Heart right ventricle (tissue), 16 donors: ENCODE data around the gene ULK4. TPM values are rescaled to one million over a fixed set of nuclear protein-coding genes. Genes with fewer than 3 reads are reported as not detected.

Source experiments
- ATAC-seq, 8 donors: fragments of 200-7000 bp; cut with Tn5 transposase; one replicate each; pipeline ENCODE4 v1.9.1; 2020; ENCODE audit warnings: mild to moderate bottlenecking in 8 of 8, moderate library complexity in 8 of 8, moderate number of reproducible peaks in 1 of 8
- DNase-seq, 2 donors: peaks; one replicate each; pipeline ENCODE4 v3.0.0-alpha.2; 2020
- H3K27ac ChIP-seq, 10 donors: fragments of 200-600 bp; sonication (generic) in 2 of 10; one replicate each; pipeline versions ENCODE4 v1.5.0 to v1.8.0; 2020 to 2022; ENCODE audit warnings: mild to moderate bottlenecking in 3 of 10
- H3K27me3 ChIP-seq, 7 donors: fragments of 200-600 bp; one replicate each; pipeline ENCODE4 v1.8.0; 2021 to 2022; ENCODE audit warnings: mild to moderate bottlenecking in 2 of 7
- H3K36me3 ChIP-seq, 9 donors: fragments of 200-600 bp; sonication (generic) in 1 of 9; one replicate each; pipeline versions ENCODE4 v1.5.0 to v1.8.0; 2020 to 2022; ENCODE audit warnings: mild to moderate bottlenecking in 2 of 9
- H3K4me1 ChIP-seq, 9 donors: fragments of 200-600 bp; sonication (generic) in 1 of 9; one replicate each; pipeline versions ENCODE4 v1.5.0 to v1.8.0; 2020 to 2022; ENCODE audit warnings: mild to moderate bottlenecking in 4 of 9
- H3K4me3 ChIP-seq, 10 donors: fragments of 200-600 bp; sonication (generic) in 2 of 10; one replicate each; pipeline versions ENCODE4 v1.5.0 to v1.8.0; 2020 to 2022; ENCODE audit warnings: mild to moderate bottlenecking in 7 of 10, moderate library complexity in 2 of 10
- H3K9me3 ChIP-seq, 11 donors: fragments of 200-600 bp in 10 of 11; sonication (generic) in 2 of 11; one replicate each; pipeline versions ENCODE4 v1.5.0 to v1.8.0; 2013 to 2022; ENCODE audit warnings: mild to moderate bottlenecking in 2 of 11, control low read depth in 1 of 11, moderate library complexity in 1 of 11
- WGBS, 2 donors: extraction: QIAGEN DNeasy Blood & Tissue Kit; methylation state at CpG; one replicate each; pipeline ENCODE4 v1.1.7; 2013; ENCODE audit warnings: inconsistent platforms in 1 of 2; 5-methylcytosine and 5-hydroxymethylcytosine counted together
- intact Hi-C, 10 donors: fragments of 100-400 bp; cut with DNase I; formaldehyde crosslinking; loops; one replicate each; pipeline versions ENCODE4 v1.11.1 to v1.14.2; 2022
- polyA plus RNA-seq, 2 donors: library from polyadenylated mRNA; stranded (reverse); fragments of 200-250 nt; gene quantifications; one replicate each; pipeline ENCODE4 v1.2.3, GENCODE V29; 2013
- total RNA-seq, 10 donors: library from RNA; stranded (reverse); fragmentation: NEBNext Ultra II Directional in 3 of 10; extraction: Animal tissue kit (Norgen Biotek cat#: 25700) in 3 of 10; gene quantifications; one replicate each; pipeline versions ENCODE4 v1.2.1 to v1.2.4, GENCODE V29; 2021 to 2023
- TF ChIP-seq, protein P1 (sequence below), 9 donors: fragments of 200-600 bp; sonication (generic) in 2 of 9; IDR thresholded peaks; one replicate each; pipeline versions ENCODE4 v1.5.0 to v1.8.0; 2021 to 2022; ENCODE audit warnings: antibody characterized with exemption in 9 of 9, mild to moderate bottlenecking in 5 of 9, moderate library complexity in 1 of 9
- donor health status: Arrhythmogenic right ventricular cardiomyopathy.
- donor health status: ischemic (EF 13 %, LVEDD 7.1; RV severe dilation, severe dysfunction).
- donor health status: healthy with polysubstance abuse.
- donor health status: DM: no; HTN: yes; CAD: no.
- donor health status: DM: no; HTN: no; CAD: no.
- donor health status: ischemic (EF 25% LVEDD 6.9; RV normal size, moderate dysfunction).
- donor health status: ischemic (EF 25% LVEDD 5.7; RV mildly dilated, moderate dysfunction).
- donor health status: healthy.
- donor health status: DM: yes; HTN: yes; CAD: no.
- donor health status: Ischemic cardiomyopathy.
- donor health status: ischemic (EF 35%, LVEDD 5.7; RV mildly dilated, moderate dysfunction).
- donor health status: nonischemic (EF 11% LVEDD 7.7; RV severe dilation, severe dysfunction).
- donor health status: DM: yes; HTN: yes; CAD: no.
- donor health status: PGD.
- donor health status: ischemic (EF 29% LVEDD 5.4; RV normal size, mild dysfunction).
- donor health status: nonischemic (EF 23%, LVEDD 6.1; RV moderate dilation, normal function).

Gene ULK4
- total and polyA plus RNA-seq, 12 donors: 1.4 to 11.4 (median 2.6) TPM

DNA sequence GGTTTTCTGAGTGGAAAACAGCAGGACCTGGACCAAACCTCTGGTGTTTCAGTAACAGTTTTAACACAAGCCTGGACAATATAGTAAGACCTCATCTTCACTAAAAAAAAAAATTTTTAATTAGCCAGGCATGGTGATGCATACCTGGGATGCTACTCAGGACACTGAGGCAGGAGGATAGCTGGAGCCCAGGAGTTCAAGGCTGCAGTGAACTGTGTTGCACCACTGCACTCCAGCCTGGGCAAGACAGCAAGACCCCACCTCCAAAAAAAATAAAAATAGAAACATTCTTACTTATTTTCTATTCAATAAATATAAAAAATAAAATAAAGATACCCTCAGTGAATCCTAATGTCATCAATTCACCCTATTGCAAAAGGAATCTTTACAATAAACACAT is 21.5 kb downstream of the ULK4 start:
- no peak for DNase-seq
- Histone ChIP-seq H3K4me1 (no peaks in the 10 kb centered on the region), H3K27ac (no peak overlapping the region), H3K9me3 (no peaks in the 10 kb centered on the region), H3K27me3 (no peaks in the 10 kb centered on the region), H3K36me3 (no peaks in the 10 kb centered on the region), H3K4me3 (no peak overlapping the region)
- TF ChIP-seq, protein P1, sequence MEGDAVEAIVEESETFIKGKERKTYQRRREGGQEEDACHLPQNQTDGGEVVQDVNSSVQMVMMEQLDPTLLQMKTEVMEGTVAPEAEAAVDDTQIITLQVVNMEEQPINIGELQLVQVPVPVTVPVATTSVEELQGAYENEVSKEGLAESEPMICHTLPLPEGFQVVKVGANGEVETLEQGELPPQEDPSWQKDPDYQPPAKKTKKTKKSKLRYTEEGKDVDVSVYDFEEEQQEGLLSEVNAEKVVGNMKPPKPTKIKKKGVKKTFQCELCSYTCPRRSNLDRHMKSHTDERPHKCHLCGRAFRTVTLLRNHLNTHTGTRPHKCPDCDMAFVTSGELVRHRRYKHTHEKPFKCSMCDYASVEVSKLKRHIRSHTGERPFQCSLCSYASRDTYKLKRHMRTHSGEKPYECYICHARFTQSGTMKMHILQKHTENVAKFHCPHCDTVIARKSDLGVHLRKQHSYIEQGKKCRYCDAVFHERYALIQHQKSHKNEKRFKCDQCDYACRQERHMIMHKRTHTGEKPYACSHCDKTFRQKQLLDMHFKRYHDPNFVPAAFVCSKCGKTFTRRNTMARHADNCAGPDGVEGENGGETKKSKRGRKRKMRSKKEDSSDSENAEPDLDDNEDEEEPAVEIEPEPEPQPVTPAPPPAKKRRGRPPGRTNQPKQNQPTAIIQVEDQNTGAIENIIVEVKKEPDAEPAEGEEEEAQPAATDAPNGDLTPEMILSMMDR (IDR thresholded peaks at IDR 0.05): no peak
- no peak for ATAC-seq
- intact Hi-C loops: no loop called here

DNA sequence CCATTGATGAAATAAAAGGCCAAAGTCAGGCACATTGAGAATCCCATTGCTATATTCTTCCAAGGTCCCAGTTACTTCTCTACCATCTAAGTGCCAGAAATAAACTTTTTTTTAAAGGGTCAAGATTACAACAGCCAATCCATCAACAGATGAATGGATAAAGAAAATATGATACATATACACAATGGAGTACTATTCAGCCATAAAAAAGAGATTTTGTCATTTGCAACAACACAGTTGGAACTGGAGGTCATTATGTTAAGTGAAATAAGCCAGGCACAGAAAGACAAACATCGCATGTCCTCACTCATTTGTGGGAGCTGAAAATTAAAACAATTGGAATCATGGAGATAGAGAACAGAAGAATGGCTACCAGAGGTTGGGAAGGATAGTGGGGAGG is 25.5 kb downstream of the ULK4 start:
- Histone ChIP-seq H3K9me3 (no peaks in the 10 kb centered on the region), H3K27ac (no peak overlapping the region), H3K4me1 (peaks cover 0 to 7% (median 0%) of the 10 kb centered on the region in 9 donors), H3K36me3 (no peaks in the 10 kb centered on the region), H3K27me3 (no peaks in the 10 kb centered on the region), H3K4me3 (no peak overlapping the region)
- TF ChIP-seq, protein P1 (IDR thresholded peaks at IDR 0.05): no peak
- intact Hi-C loops: no loop called here
- no peak for ATAC-seq
- WGBS, 2 donors: 98% methylated on average over 1 of the region's 1 CpG
- DNase-seq: no peak

DNA sequence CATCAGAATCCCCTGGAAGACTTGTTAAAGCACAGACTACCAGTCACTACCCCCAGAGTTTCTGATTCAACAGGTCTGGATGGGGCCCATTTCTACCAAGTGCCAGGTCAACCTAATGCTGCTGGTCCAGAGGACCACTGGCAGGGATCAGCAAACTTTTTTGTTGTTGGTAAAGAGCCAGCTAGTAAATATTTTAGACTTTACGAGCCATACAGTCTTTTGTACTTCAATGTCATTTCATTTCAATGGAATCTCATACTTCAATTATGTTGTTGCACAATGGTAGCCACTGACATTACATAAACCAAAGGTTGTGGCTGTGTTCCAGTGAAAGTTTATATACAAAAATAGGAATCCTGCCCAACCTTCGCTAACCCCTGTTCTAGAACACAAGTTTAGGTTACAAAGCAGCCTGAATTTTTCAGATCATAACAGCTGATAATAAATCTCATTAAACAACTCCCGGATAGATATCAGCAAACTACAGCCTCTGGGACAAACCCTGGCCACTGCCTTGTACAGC is 28.7 kb downstream of the ULK4 start:
- peaks cover 0 to 7% (median 0%) of the 10 kb centered on the region in 11 donors for H3K9me3 ChIP-seq
- 69 to 73% methylated on average over 3 of the region's 3 CpGs for WGBS, 2 donors
- H3K27me3 ChIP-seq: no peaks in the 10 kb centered on the region
- peak in 4 of 8 donors; percentile 42 to 78 (median 60) for ATAC-seq
- TF ChIP-seq, protein P1 (IDR thresholded peaks at IDR 0.05): no peak
- H3K4me3 ChIP-seq: no peak overlapping the region
- no peak for DNase-seq
- intact Hi-C loops: no loop called here
- H3K27ac ChIP-seq: no peak overlapping the region
- peaks cover 0 to 7% (median 0%) of the 10 kb centered on the region in 9 donors for H3K4me1 ChIP-seq
- peaks cover 0 to 5% (median 0%) of the 10 kb centered on the region in 9 donors for H3K36me3 ChIP-seq

DNA sequence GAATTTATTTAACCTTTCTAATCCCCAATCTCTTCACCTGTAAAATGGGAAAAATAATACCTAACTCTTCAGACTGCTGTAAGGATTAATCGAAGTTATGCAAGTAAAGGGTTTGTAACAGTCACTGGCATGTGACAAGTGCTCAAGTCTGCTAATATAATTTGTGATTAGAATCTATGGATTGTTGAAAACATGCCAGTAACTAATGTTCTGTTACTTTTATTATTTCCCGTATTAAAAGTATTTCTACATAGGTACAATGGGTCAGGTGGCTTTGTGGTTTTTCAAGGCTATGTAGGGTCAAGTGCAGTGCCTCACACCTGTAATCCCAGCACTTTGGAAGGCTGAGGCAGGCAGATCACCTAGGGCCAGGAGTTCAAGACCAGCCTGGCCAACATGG is 29.4 kb downstream of the ULK4 start:
- TF ChIP-seq, protein P1 (IDR thresholded peaks at IDR 0.05): no peak
- peaks cover 0 to 7% (median 0%) of the 10 kb centered on the region in 9 donors for H3K4me1 ChIP-seq
- peak overlapping the region in 1 of 10 donors; percentile 24 for H3K27ac ChIP-seq
- H3K4me3 ChIP-seq: no peak overlapping the region
- intact Hi-C loops: no loop called here
- DNase-seq: no peak
- H3K36me3 ChIP-seq: peaks cover 0 to 5% (median 0%) of the 10 kb centered on the region in 9 donors
- no peaks in the 10 kb centered on the region for H3K27me3 ChIP-seq
- peaks cover 0 to 7% (median 0%) of the 10 kb centered on the region in 11 donors for H3K9me3 ChIP-seq
- WGBS, 2 donors: 64 to 84% methylated on average over 2 of the region's 2 CpGs
- no peak for ATAC-seq
